ENCODE results near the gene TSHZ3.

Gene TSHZ3

DNA sequence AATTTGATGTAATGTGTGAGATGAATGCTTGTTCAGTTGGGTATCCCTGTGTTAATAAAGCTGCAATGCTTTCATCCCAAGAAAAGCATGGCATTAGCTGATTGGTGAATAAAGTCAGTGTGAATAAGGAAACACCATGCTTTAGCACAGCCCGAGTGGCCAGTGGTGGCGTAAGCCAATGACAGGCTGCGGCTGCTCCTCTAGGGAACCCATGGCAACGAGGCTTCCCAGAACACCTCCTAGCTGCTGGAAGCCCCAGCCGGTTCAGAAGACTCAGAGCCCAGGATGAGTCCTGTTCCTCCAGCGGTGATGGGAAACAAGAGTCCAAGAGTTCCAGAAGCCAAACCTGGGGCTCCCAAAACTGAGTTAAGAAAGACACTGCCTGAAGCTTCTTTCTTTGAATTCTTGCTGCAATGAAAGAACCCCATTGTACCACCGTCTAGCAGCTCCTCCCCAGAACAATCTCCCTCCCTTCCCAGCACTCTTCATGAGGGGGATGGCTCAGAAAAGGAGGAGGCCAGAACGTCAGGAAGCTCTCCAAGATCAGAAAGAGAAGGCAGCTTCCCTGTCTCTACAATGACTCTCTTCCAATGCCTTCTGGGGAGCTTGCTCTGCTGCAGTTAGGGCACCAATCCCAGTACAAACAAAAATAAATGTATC lies 58.2 kb downstream of the TSHZ3 start:
- in situ Hi-C loops (cut with HindIII; ENCODE audit: low sequenced_read_pairs) = no loop called here

DNA sequence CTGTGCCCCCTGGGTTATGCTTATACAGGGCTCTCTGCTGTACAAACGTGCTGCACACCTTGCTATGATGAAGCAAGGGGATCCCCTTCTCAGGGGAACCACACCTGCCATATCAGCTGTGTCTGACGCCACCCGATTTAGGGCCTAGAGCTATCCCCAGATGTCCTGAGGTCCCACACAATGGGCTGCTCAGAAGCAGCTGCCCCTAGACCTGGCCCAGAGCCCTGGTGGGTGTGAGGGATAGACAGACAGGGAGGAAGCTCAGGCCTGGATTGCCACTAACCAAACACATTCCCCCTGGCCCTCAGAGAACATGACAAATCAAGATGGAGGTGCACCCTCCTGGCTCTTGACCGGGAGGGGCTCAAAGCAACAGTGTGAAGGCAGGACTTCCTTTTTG lies 59.3 kb downstream of the TSHZ3 start:
- in situ Hi-C loops (cut with HindIII; ENCODE audit: low sequenced_read_pairs) = no loop called here

DNA sequence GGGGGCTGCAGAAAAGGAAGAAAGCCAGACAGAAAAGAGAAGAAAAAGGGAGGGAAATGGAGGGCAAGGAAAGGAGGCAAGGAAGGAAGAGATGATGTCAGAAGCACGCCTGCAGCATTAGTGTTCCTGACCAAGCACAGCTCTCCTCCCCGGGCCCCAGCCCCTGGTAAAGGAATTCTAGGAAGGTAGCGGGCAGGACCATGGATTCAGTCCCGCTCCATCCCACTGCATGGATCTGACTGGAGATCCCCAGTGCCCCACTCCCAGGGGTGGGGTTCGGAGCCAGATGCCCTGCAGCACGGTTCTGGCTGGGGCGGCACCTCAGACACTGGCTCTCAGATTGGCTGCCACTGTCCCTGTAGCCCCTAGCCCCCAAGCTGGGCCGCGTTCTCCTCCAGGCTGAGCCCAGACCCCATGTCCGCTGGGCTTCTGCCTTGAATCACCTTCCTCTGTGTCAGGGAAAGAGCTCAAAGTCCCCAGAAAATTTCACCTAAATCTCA lies 59.8 kb downstream of the TSHZ3 start:
- in situ Hi-C loops (cut with HindIII; ENCODE audit: low sequenced_read_pairs) = no loop called here

DNA sequence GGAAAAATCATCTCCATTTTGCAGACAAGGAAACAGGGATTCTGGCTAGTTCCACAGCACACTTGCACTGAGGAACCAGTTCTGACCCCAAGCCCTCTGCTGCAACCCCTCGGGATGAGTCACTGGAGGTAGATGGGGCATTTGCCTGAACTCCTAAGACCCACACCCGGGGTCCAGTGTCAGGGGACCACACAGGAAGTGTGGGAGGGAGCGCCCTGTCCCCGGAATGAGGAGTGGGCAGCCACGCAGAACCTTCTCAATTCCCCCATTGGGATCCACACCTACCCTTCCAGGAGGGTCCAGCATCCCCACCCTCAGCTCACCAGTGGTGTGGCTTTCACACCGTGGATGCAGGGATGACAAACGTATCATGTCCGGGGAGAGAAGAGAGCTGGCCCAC lies 62.7 kb downstream of the TSHZ3 start:
- in situ Hi-C loops (cut with HindIII; ENCODE audit: low sequenced_read_pairs) = no loop called here

DNA sequence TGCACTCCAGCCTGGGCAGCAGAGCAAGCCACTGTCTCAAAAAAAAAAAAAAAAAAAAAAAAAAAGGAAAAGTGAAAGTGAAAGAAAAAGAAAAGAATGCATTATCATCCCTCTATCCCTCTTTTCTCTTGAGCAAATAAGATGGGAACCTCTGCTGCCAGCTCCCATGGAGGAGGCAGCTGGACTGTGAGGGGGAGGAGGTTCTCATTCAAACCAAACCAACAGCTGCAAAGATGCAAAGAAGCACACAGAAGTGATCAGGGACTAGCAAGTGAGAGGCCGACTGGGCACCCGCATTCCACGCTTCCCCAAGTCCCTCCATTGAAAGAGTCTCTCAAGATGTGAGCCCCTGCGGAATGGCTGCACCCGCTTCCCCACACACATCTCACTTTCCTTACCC lies 63.5 kb downstream of the TSHZ3 start:
- in situ Hi-C loops (cut with HindIII; ENCODE audit: low sequenced_read_pairs) = no loop called here

DNA sequence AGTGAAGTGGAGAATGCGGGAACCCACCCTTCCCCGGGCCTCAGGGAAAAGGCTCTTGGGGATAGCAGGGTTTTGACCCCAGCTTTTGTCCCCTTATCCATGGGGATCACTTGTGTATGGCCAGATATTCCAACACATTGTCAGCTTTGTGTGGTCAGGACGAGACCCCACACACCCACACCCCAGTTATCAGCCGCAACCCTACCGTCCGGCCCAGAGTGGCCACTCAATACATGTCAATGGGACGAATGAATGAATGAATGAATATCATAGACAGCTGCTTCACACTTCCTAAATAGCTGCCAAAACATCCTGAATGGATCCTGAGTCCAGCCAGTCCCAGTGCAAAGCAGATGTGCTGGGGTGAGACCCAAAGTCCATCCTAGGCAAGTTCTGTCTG lies 64.6 kb downstream of the TSHZ3 start:
- in situ Hi-C loops (cut with HindIII; ENCODE audit: low sequenced_read_pairs) = no loop called here

DNA sequence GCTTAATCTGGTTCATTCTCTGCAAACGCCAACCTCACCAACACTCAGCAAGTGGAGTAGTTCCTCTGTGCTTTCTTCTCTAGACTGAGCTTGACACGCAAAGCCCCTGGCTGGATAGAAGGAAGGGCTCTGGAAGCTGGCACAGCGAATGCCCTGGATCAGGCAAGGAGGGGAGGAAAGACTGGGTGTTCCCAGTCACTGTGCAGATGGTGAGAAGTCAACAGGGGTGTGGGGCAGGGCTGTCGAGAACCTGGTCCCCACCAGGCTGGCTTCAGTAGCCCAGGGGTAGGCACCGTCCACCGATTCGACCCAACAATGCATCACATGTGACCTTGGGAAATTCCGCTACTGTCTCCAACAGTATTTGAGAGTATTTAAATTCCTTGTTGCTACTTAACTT lies 65.5 kb downstream of the TSHZ3 start:
- in situ Hi-C loops (cut with HindIII; ENCODE audit: low sequenced_read_pairs) = no loop called here

DNA sequence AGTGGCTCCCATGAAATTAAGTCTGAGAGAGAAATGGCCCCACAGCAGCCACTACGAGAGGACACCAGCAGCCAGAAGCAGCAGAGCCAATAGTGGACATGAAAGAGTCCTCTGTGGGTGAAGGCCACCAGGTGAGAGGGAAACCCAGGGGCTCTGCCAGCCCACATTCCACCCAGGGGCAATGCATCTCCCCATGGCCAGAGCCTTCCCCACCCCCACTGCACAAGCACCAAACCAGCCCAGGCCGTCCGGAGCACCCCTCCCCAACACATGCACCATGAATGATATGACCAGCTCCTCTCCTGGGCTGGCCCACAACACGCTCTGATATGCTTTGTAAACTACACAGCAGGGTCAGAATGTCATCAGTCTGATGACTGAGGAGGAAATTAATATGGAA lies 66.9 kb downstream of the TSHZ3 start:
- in situ Hi-C loops (cut with HindIII; ENCODE audit: low sequenced_read_pairs) = no loop called here

DNA sequence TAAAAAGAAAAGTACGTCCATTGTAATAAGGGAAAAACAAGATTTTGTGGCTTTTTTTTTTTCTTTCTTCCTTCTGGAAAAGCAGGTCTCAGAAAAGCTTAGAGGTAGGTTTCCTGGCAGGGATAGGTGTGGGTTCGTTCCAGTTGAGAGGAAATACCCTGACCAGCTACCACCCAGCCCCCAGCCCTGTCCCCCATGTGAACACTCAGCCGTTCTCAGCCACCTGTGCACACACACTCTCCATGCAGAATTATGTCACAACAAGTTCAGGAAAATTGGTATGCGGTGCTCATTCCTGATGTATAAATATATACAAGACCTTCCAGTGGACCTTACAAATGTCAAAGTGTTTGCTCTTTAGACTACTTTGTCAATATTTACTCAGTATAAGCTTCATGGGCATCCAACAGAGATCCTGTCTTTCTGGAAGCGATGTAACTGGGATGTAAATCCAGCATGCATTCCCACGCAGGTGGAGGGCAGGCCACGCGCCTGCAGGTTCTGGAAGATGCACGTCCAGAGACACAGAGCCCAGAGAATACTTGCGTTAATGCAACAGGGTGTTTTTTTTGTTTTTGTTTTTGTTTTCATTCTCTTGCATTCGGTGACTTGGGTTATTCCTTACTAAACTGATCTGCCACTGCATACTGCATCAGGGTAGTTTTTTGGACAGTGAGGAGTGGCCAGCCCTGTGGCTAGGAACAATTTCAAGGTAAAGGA lies 68.8 kb downstream of the TSHZ3 start:
- in situ Hi-C loops (cut with HindIII; ENCODE audit: low sequenced_read_pairs) = no loop called here

DNA sequence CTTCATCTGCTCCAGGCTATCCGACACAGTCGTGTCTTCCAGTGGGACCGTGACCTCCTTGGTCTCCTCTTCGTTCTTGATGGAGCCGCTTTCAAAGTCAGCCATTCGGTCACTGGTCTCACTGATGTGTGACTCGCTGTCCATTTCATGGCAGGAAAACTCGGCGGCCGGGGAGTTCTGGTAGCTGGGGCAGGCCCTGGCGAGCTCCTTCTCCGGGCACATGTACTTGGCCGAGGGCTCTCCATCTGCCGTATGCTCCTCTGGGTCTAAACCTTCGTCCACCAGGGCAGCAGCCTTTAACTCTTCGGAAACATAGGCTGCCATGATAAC lies 69.8 kb downstream of the TSHZ3 start:
- in situ Hi-C loops (cut with HindIII; ENCODE audit: low sequenced_read_pairs) = no loop called here

DNA sequence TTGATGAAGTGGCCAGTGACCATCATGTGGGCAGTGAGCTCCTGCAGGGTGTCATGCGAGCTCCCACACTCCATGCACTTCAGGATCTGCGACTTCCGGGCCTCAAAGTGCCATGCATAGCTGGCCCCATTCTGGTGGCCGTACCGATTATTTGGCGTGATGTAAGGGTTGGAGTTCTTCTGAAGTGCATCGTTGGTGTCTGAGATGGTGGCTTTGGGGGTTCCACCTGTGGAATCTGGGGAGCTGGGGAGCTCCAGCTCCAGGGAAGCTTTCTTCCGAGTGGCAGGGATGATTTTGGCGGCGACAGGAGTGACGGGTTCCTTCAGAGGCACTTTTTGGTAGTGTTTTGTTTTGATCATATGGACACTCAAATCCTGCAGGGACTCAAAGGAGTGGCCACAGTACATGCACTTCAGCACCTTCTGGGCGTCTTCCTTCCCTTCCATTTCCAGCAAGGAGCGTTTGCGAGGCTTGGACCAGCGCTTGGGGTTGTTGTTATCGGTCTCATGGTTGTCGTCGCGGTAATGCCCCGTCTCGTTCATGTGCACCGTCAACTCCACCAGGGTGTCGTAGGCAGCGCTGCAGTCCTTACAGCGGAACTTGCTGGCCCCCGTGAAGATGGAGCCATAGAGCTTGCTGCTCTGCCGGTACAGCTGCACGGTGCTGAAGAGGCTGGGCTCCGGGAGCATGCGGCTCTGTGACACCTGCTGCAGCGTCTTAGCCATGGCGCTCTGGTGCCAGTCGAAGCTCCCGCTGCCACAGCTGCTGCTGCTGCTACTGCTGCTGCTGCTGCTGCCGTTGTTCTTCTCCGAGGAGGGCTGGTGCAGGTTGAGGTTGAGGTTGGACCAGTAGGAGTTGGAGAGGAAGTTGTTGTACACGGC lies 70.4 kb downstream of the TSHZ3 start:
- in situ Hi-C loops (cut with HindIII; ENCODE audit: low sequenced_read_pairs) = no loop called here

DNA sequence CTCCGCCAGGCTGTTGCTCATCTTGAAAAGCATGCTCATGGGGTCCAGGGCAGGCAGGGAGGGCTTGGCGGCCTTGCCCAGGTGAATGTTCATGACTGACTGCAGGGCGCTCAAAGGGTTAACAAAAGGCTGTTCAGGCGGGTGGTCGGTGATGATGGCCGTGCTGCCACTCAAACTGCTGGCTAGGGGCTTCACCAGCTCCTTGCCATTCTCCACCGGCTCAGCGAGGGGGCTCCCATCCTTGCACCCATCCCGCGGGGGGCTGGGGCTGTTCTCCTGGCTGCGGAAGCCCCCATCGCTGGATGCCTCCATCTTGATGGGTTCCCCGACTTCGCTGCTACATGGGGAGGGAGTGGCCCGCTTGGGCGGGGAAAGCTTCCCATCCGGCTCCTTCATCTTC lies 71.7 kb downstream of the TSHZ3 start:
- in situ Hi-C loops (cut with HindIII; ENCODE audit: low sequenced_read_pairs) = no loop called here

DNA sequence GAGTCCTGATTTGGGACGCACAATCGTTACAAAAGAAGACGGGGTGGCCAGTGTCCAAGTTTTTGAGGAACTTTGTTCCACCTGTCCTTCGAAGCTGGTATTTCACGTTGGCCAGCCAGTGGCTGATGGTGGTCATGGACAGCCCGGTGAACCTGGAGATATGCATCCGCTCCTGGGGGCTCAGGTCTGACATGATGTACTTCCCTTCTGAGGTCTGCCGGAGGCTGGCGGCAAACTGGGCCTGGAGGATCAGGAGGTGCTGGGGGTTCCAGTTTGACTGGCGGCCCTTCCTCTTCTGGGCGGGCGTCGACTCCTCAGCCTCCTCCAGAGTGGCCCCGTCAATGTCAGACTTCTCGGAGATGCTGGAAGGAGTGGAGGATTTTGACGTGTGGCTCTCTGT lies 72.4 kb downstream of the TSHZ3 start:
- in situ Hi-C loops (cut with HindIII; ENCODE audit: low sequenced_read_pairs) = no loop called here

DNA sequence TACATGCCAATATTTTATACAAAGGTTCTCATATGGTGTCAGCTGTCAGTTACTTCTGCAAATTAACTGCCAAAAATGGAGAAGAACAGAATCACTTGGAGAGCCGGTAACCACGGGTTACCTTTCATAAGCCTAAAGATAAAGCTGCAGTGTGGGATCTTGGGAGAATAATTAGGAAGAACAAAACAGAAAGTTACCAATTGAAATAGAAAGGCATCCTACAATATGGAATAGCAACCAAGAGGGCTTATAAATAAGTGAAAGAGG lies 74.2 kb downstream of the TSHZ3 start:
- in situ Hi-C loops (cut with HindIII; ENCODE audit: low sequenced_read_pairs) = no loop called here

DNA sequence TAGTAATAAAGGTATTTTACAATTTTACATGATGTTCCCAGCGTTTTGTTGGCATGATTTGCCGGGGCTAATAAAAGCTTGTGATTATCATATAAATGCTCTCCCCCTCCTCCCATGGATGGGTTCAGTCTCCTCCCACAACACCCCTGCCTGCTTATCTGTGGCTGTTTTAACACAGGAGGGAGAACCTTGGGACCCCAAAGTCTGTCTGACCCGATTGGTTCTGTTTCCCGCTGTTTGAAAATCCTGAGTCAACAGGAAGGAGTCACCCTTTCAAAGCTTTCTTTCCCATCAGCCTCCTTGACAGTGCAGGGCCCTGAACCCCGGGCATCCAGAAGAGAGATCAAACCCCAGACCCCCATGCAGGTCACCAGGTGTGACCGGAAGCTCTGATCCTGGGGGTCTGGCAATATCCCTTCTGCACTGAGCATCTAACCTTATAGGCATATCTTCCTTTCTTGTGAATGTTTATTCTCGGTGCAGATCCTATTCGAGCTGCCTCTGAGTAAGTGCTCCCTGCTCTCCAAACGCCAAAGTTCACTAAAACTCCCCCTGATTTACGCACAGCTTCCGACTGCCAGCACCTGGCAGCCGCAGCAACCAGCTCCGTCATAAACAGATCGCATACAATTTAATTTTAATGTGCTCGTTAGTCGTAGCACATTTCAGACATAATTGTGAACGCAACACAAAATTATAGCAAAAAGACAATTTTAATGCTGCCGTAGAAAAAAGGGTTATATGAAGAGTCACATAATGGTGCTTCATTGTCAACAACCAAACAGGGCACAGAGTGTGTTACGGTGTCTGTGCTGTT lies 74.8 kb downstream of the TSHZ3 start:
- in situ Hi-C loops (cut with HindIII; ENCODE audit: low sequenced_read_pairs) = no loop called here

DNA sequence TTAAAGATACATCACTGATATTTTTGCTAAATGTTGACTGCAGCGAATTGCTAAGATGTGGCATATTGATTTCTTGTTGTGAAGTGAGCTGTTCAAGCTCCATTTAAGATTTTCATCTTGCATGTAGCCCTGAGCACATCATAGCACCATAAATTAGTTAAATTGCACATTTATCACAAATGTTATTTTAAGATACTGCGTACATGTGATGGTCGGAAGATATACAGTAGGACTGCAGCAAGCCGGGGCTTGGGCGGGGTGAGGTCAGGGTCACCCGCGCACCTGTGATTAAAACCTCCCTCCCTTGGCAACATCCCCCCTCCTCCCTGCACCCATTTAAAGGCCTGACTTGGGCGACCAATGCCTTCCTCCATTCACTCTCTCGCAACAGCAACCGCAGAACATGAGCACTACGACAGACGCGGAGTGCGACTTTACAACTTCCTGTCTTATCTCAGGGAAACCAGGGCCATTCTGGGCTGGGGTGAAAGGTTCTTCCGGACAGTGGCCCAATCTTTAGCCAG lies 76.6 kb downstream of the TSHZ3 start:
- in situ Hi-C loops (cut with HindIII; ENCODE audit: low sequenced_read_pairs) = no loop called here

DNA sequence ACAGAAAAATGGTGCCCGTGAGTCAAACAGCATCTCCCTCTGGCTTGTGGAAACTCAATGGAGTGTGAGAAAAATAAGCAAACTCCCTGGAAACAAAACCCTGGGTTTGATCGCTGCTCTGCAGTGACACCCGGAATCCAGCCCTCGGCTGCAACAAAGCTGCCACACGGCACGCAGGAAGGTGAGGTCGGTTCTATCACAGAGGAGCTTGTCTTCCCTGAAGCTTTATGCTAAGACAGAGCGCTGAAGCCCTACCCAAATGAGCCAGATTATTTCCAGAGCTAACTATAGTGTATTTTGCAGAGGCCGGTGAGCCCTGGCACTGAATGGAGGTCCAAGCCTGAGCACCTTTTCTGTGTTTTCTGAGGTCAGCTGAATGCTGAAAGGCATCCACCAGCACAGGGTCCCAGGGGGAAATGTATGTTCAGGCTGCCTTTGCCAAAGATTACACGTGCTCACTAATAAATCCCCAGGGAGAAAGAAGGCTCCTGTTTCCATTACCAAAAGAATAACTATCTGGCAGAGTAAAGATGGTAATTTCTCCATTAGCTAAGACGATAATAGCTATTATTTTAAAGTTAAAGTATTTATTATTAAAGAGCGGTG lies 77.8 kb downstream of the TSHZ3 start:
- in situ Hi-C loops (cut with HindIII; ENCODE audit: low sequenced_read_pairs) = no loop called here

DNA sequence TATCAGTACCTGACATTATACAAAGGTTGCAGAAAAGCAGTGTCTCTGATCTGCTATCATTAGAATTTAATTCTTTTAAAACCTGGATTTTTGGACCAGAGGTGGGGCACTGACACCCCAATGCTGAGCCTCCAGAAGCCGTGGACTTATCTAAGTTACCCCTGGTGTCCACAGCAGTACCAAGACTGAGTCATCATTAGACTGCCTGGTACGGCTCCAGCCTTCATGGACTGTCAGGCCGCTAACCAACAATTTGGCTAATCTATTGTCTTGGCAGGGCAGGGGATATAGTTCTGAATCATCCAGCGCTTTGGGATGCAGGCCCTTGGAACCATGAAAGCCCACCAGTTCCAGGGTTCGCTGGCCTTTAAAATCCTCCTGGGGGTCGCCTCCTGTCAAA lies 78.3 kb downstream of the TSHZ3 start:
- in situ Hi-C loops (cut with HindIII; ENCODE audit: low sequenced_read_pairs) = no loop called here

DNA sequence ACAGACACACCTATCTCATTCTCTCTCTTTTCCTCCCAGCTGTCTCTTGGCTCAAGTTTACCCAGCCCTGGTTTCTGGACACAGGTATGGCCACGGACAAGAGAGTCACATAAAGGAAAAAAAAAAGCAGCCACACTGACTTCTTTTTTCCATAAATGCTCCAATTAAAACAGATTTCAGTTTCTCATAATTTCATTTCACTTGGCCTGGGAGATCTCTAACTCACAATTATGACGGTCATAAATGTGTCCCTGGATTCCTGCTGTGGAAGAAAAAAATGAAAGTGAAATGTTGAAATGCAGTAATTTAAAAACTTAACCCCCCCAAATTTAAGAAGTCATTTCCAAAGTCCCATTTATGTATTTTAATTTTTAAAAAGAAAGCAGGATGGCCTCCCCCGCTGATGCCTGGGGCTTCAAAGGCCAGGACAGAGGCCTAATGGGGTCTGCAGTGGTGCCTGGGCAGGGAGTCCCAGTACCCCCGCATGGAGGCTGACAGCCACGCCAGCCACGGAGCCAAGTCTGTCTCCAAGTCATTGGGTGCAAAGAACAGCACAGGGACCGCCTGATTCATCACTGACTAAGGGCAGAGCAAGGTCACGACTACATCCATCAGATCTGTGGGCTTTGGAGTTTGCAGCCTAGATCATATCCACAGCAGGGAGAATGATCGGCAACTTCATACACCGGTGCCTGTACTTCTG lies 79.7 kb downstream of the TSHZ3 start:
- in situ Hi-C loops (cut with HindIII; ENCODE audit: low sequenced_read_pairs) = no loop called here

DNA sequence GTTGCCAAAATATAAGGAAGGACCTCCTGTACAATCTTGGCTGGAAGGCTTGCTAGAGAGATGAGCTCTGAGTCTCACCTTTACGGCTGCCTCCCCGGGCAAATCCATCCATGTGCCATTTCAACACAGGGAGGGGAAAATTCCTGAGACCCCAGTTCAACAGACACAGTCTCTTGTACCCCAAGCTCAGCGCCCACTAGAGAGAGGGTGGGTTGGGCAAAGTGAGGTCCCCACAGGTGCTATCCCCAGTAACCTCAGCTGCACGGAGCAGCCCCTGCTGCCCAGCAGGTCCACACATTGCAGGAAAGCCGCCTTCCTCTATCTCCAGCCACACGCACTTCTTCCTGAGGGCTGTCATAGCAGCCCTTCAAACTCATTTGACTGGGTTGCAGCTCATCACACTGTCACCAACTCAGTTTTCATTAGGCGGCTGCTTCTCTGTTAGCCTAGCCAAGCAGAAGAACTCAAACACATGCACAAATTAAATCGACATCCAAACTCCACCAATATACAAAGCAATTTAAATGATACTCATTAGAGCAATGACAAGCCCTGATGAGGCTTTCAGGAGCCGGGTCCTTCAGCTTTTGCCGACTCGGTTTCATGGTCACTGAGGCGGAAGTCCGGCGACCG lies 80.4 kb downstream of the TSHZ3 start:
- in situ Hi-C loops (cut with HindIII; ENCODE audit: low sequenced_read_pairs) = no loop called here

Data from endothelial cell of hepatic sinusoid (primary cell).